ENCODE data around the gene MTMR3.

The MTMR3 gene

DNA sequence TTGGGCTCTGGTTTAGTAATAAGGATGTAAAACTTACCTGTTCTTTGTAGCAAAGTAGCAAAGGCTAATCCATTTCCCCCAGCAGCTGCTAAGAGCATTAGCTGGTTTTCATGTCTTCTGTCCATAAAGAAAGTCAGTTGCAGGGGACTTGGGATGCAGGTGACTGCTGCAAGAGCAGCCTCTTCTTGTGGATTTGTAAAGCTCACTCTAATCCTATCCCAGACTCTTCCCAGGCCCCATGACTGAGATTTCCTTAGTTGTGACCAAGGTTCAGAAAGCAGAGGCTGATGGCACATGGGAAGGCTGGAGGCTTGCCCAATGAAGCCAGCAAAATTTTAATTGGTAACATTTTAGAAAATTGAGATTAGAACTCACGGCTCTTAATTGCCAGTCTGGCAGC lies 102.9 kb downstream of the MTMR3 start:
- H3K79me1 ChIP-seq (ENCODE audit: low read length), result no peaks in the 10 kb centered on the region
- H2BK120ac ChIP-seq (ENCODE audit: low read depth, low read length), result no peak overlapping the region
- no peaks in the 10 kb centered on the region for H3K4me1 ChIP-seq (ENCODE audit: control insufficient read depth, low read depth, low read length)

GRCh38 chr22:29987137-29987536 lies 104.2 kb downstream of the MTMR3 start:
- Histone ChIP-seq H3K79me1 (ENCODE audit: low read length) (no peaks in the 10 kb centered on the region), H3K4me1 (ENCODE audit: control insufficient read depth, low read depth, low read length) (no peaks in the 10 kb centered on the region), H3K79me2 (ENCODE audit: control insufficient read depth, insufficient read depth, low read length) (no peaks in the 10 kb centered on the region), H4K5ac (ENCODE audit: low read length) (no peak overlapping the region), H3K4me2 (ENCODE audit: low read length) (no peak overlapping the region), H3K23ac (ENCODE audit: low read length) (no peak overlapping the region), H3K56ac (ENCODE audit: low read length) (no peak overlapping the region), H3K27me3 (ENCODE audit: insufficient read depth, low read length, poor library complexity) (no peaks in the 10 kb centered on the region), H2BK120ac (ENCODE audit: low read depth, low read length) (no peak overlapping the region), H3K36me3 (ENCODE audit: control insufficient read depth, insufficient read depth, low read length) (no peaks in the 10 kb centered on the region), H3K18ac (ENCODE audit: low read length) (no peak overlapping the region), H4K8ac (ENCODE audit: low read depth, low read length) (no peak overlapping the region), H3K9ac (ENCODE audit: low read length) (no peak overlapping the region), H2BK15ac (replicated peaks; ENCODE audit: low read depth) (no peak overlapping the region), H2BK5ac (ENCODE audit: low read length) (no peak overlapping the region), H3K27ac (ENCODE audit: low read depth, low read length) (no peak overlapping the region), H3K4me3 (ENCODE audit: low read length) (no peak overlapping the region), H3K4ac (ENCODE audit: low read depth, low read length) (no peak overlapping the region), H2AK5ac (ENCODE audit: low read length) (no peak overlapping the region)
- no peak for DNase-seq
- no CpG with 5 or more reads among the region's 1 CpG for WGBS (ENCODE audit: extremely low coverage, insufficient coverage, low lambda C conversion rate)

More for the DNA sequence above, 102.9 kb downstream of the MTMR3 start:
- Histone ChIP-seq H3K79me2 (ENCODE audit: control insufficient read depth, insufficient read depth, low read length) (no peaks in the 10 kb centered on the region), H2BK15ac (replicated peaks; ENCODE audit: low read depth) (no peak overlapping the region), H3K56ac (ENCODE audit: low read length) (no peak overlapping the region), H3K4me3 (ENCODE audit: low read length) (no peak overlapping the region), H4K8ac (ENCODE audit: low read depth, low read length) (no peak overlapping the region), H3K4me2 (ENCODE audit: low read length) (no peak overlapping the region), H3K9ac (ENCODE audit: low read length) (no peak overlapping the region), H3K36me3 (ENCODE audit: control insufficient read depth, insufficient read depth, low read length) (no peaks in the 10 kb centered on the region), H4K5ac (ENCODE audit: low read length) (no peak overlapping the region), H3K4ac (ENCODE audit: low read depth, low read length) (no peak overlapping the region), H3K27me3 (ENCODE audit: insufficient read depth, low read length, poor library complexity) (no peaks in the 10 kb centered on the region), H3K27ac (ENCODE audit: low read depth, low read length) (no peak overlapping the region), H3K23ac (ENCODE audit: low read length) (no peak overlapping the region), H2BK5ac (ENCODE audit: low read length) (no peak overlapping the region), H3K18ac (ENCODE audit: low read length) (no peak overlapping the region), H2AK5ac (ENCODE audit: low read length) (no peak overlapping the region)
- no CpG with 5 or more reads among the region's 1 CpG for WGBS (ENCODE audit: extremely low coverage, insufficient coverage, low lambda C conversion rate)
- DNase-seq, result no peak

DNA sequence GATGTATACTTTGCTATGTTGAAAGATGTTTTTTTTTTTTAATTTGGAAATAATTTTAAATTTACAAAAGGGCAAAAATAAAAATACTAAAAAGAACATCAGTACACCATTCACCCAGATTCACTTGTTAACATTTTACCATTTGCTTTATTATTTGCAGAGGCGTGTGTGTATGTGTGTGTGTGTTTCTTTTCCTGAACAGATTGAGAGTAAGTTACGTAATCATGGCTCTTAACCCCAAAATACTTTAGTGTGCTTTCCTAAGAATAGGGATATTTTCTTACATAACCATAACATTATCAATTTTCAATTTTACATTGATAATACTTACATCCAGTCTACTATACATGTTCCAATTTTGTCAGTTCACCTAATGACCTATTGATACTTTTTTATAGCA lies 105.7 kb downstream of the MTMR3 start:
- no peaks in the 10 kb centered on the region for H3K27me3 ChIP-seq (ENCODE audit: insufficient read depth, low read length, poor library complexity)
- DNase-seq, result no peak

DNA sequence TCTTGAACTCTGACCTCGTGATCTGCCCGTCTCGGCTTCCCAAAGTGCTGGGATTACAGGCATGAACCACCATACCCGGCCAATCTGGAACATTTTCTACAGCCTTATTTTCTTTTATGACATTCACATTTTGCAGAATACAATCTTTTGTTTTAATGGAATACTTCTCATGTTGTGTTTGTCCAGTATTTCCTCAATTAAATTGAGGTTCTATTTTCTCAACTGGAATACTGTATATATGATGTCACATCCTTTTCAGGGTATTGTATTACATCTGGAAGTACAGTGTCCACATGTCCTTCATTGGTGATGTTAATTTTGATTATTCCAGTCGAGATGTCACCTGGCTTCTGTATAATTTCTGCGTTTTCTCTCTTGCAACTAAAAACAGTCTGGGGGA lies 106.5 kb downstream of the MTMR3 start:
- no peak overlapping the region for H2AK5ac ChIP-seq (ENCODE audit: low read length)
- no peak overlapping the region for H3K4me3 ChIP-seq (ENCODE audit: low read length)

More for the DNA sequence above, 105.7 kb downstream of the MTMR3 start:
- Histone ChIP-seq H3K4me3 (ENCODE audit: low read length) (no peak overlapping the region), H3K79me2 (ENCODE audit: control insufficient read depth, insufficient read depth, low read length) (no peaks in the 10 kb centered on the region), H3K4ac (ENCODE audit: low read depth, low read length) (no peak overlapping the region), H3K36me3 (ENCODE audit: control insufficient read depth, insufficient read depth, low read length) (no peaks in the 10 kb centered on the region), H3K9ac (ENCODE audit: low read length) (no peak overlapping the region), H2BK15ac (replicated peaks; ENCODE audit: low read depth) (no peak overlapping the region), H3K79me1 (ENCODE audit: low read length) (no peaks in the 10 kb centered on the region), H3K18ac (ENCODE audit: low read length) (no peak overlapping the region), H2AK5ac (ENCODE audit: low read length) (no peak overlapping the region), H2BK120ac (ENCODE audit: low read depth, low read length) (no peak overlapping the region), H2BK5ac (ENCODE audit: low read length) (no peak overlapping the region), H3K56ac (ENCODE audit: low read length) (no peak overlapping the region), H3K27ac (ENCODE audit: low read depth, low read length) (no peak overlapping the region), H3K4me2 (ENCODE audit: low read length) (no peak overlapping the region), H4K8ac (ENCODE audit: low read depth, low read length) (no peak overlapping the region), H4K5ac (ENCODE audit: low read length) (no peak overlapping the region), H3K4me1 (ENCODE audit: control insufficient read depth, low read depth, low read length) (peaks cover 2% of the 10 kb centered on the region), H3K23ac (ENCODE audit: low read length) (no peak overlapping the region)
- WGBS (ENCODE audit: extremely low coverage, insufficient coverage, low lambda C conversion rate), result no CpG with 5 or more reads among the region's 2 CpGs

GRCh38 chr22:29992341-29993275 lies 109.6 kb downstream of the MTMR3 start:
- Histone ChIP-seq H3K23ac (ENCODE audit: low read length) (no peak overlapping the region), H4K5ac (ENCODE audit: low read length) (no peak overlapping the region), H3K79me1 (ENCODE audit: low read length) (no peaks in the 10 kb centered on the region), H2AK5ac (ENCODE audit: low read length) (no peak overlapping the region), H2BK15ac (replicated peaks; ENCODE audit: low read depth) (no peak overlapping the region), H3K79me2 (ENCODE audit: control insufficient read depth, insufficient read depth, low read length) (no peaks in the 10 kb centered on the region), H3K9ac (ENCODE audit: low read length) (no peak overlapping the region), H3K4me2 (ENCODE audit: low read length) (no peak overlapping the region), H3K4ac (ENCODE audit: low read depth, low read length) (no peak overlapping the region), H4K8ac (ENCODE audit: low read depth, low read length) (no peak overlapping the region), H3K27ac (ENCODE audit: low read depth, low read length) (peak overlapping the region; percentile 17), H3K27me3 (ENCODE audit: insufficient read depth, low read length, poor library complexity) (no peaks in the 10 kb centered on the region), H3K18ac (ENCODE audit: low read length) (no peak overlapping the region), H3K56ac (ENCODE audit: low read length) (no peak overlapping the region), H3K36me3 (ENCODE audit: control insufficient read depth, insufficient read depth, low read length) (no peaks in the 10 kb centered on the region), H3K4me1 (ENCODE audit: control insufficient read depth, low read depth, low read length) (peaks cover 2% of the 10 kb centered on the region), H2BK5ac (ENCODE audit: low read length) (no peak overlapping the region), H3K4me3 (ENCODE audit: low read length) (no peak overlapping the region), H2BK120ac (ENCODE audit: low read depth, low read length) (no peak overlapping the region)
- no CpG with 5 or more reads among the region's 6 CpGs for WGBS (ENCODE audit: extremely low coverage, insufficient coverage, low lambda C conversion rate)
- DNase-seq, result no peak

More for the DNA sequence above, 106.5 kb downstream of the MTMR3 start:
- H4K8ac ChIP-seq (ENCODE audit: low read depth, low read length), result no peak overlapping the region
- H3K9ac ChIP-seq (ENCODE audit: low read length), result no peak overlapping the region
- no peaks in the 10 kb centered on the region for H3K79me1 ChIP-seq (ENCODE audit: low read length)
- no peak overlapping the region for H3K18ac ChIP-seq (ENCODE audit: low read length)
- no peak overlapping the region for H2BK120ac ChIP-seq (ENCODE audit: low read depth, low read length)
- WGBS (ENCODE audit: extremely low coverage, insufficient coverage, low lambda C conversion rate), result no CpG with 5 or more reads among the region's 6 CpGs
- no peak overlapping the region for H3K27ac ChIP-seq (ENCODE audit: low read depth, low read length)
- DNase-seq, result no peak
- H2BK5ac ChIP-seq (ENCODE audit: low read length), result no peak overlapping the region
- H2BK15ac ChIP-seq (replicated peaks; ENCODE audit: low read depth), result no peak overlapping the region
- no peak overlapping the region for H3K56ac ChIP-seq (ENCODE audit: low read length)
- no peaks in the 10 kb centered on the region for H3K36me3 ChIP-seq (ENCODE audit: control insufficient read depth, insufficient read depth, low read length)
- H3K4me1 ChIP-seq (ENCODE audit: control insufficient read depth, low read depth, low read length), result peaks cover 2% of the 10 kb centered on the region
- no peak overlapping the region for H3K4me2 ChIP-seq (ENCODE audit: low read length)
- H3K4ac ChIP-seq (ENCODE audit: low read depth, low read length), result no peak overlapping the region
- H3K27me3 ChIP-seq (ENCODE audit: insufficient read depth, low read length, poor library complexity), result no peaks in the 10 kb centered on the region
- no peaks in the 10 kb centered on the region for H3K79me2 ChIP-seq (ENCODE audit: control insufficient read depth, insufficient read depth, low read length)
- no peak overlapping the region for H4K5ac ChIP-seq (ENCODE audit: low read length)
- H3K23ac ChIP-seq (ENCODE audit: low read length), result no peak overlapping the region
